SKM-1 treated with dmso at 0.1 percent for 144 hours (cell line): Measurements from ENCODE around the gene RCE1.
A peak's percentile ranks its signal among the peaks of the same experiment; 100 is the strongest.

Experiments used
- DNase-seq: peaks from one replicate; lab custom pipeline; 2025; ENCODE audit not compliant: unreplicated experiment; lab: John Stamatoyannopoulos, UW

The RCE1 gene

DNA sequence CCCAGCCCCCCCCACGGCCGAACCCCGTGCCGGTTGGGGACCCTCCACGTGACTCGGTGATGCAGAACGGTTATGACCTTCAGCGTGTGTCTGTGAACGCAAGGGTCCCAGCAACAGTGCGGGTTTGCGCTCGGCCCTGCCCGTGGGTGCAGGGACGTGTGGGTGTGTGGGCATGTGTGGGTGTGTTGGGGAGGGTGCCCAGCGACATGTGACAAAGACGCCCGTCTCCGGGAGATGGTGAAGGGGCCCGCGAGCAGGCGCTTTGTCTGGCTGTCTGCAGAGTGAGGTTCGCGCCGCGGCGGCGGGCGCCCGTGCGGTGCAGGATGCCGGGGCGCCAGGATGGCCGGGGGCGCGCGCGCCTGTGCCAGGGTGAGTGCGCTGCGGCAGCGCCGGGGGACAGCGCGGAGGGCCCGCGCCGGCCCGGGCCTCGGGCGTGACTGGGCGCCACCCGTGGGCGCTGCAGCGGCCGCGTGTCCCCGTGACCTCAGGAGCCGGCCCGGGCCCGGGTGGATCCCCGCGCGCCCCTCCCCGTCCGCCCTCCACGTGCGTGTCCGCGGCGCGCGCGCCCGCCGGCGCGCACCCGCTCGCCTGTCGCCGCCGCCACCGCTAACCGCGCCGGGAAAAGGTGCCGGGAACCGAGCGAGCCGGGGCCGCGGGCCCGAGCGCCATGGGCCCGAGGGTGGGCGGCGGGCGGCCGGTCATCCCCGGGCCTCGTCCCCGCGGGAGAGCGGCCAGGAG, 13.4 kb downstream of the RCE1 start, which contains the start of gene LRFN4:
LRFN4 (plus strand) TSS at position 569 of the 738 bp plus-strand sequence. CDS start 681 bp downstream, outside the sequence.
- DNase-seq: peak; percentile 52

DNA sequence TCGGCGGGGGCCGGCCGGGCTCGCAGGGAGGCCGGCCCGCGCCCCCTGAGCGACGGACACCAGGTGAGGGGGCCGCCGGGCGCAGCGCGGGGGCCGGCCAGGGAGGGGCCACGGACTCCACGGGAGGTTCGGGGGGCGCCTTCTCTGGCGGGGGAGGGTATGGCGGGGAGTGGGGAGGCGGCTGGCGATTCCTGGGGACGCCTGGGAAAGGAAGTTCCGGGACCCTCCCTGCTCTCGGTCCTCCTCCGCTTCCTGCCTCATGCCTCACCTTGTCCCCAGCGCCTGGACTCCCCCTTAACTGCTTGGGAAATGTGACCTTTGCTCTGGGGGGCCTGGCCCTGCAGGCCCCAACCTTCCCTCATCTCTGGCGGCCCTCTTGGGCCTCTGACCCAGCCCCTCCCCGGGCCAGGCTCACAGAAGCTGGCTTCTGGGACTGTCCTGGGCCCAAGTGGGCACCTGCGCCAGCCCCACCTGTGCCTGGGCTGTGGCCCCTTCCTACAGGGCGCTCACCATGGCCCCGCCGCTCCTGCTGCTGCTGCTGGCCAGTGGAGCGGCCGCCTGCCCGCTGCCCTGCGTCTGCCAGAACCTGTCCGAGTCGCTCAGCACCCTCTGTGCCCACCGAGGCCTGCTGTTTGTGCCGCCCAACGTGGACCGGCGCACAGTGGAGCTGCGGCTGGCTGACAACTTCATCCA, 14.1 kb downstream of the RCE1 start:
- DNase-seq: no peak

DNA sequence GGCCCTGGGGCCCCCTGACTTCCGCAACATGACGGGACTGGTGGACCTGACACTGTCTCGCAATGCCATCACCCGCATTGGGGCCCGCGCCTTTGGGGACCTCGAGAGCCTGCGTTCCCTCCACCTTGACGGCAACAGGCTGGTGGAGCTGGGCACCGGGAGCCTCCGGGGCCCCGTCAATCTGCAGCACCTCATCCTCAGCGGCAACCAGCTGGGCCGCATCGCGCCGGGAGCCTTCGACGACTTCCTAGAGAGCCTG, 14.6 kb downstream of the RCE1 start:
- DNase-seq: no peak

- DNase-seq: no peak
These were observed 15.1 kb downstream of the RCE1 start for GRCh38 chr11:66858186-66858938.

DNA sequence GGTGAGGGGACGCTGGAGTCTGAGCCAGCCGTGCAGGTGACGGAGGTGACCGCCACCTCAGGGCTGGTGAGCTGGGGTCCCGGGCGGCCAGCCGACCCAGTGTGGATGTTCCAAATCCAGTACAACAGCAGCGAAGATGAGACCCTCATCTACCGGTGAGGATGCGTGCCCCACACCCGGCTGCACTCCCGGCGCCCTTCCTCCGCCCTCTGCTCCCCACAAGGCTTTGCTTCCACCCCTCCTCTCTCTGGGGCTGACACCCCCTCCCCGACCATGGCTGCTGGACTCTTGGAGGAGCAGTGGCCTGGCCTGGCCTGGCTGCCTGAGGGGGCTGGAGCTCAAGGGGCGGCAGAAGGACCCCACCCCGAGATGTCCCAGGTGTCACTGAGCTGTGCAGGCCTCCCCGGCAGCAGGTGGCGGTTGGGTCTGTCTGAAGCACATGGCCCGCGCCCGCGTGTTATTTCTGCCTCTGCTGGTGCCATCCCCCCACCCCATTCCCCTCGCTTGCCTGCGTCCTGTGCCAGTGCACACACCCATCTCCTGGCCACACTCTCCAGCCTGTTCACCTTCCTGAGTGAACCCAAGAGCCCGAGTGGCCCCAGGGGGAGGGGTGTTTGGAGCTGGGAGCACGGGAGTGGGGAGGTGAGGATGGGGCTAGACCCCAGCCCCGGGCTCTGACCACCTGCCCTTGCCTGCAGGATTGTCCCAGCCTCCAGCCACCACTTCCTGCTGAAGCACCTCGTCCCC, 15.9 kb downstream of the RCE1 start:
- DNase-seq: no peak

DNA sequence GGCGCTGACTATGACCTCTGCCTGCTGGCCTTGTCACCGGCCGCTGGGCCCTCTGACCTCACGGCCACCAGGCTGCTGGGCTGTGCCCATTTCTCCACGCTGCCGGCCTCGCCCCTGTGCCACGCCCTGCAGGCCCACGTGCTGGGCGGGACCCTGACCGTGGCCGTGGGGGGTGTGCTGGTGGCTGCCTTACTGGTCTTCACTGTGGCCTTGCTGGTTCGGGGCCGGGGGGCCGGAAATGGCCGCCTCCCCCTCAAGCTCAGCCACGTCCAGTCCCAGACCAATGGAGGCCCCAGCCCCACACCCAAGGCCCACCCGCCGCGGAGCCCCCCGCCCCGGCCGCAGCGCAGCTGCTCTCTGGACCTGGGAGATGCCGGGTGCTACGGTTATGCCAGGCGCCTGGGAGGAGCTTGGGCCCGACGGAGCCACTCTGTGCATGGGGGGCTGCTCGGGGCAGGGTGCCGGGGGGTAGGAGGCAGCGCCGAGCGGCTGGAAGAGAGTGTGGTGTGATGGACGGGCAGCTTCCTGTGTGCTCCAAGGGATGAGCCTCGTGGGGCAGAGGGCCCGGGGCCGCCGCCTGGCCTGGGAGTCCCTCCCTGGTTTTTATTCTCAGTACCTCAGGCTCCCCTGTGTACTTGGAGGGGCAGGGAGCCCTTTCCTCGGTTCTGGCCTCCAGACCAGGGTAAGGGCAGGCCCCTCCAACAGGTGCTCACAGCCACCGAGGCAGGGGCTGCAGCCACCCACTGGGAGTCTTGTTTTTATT, 16.6 kb downstream of the RCE1 start:
- no peak for DNase-seq

DNA sequence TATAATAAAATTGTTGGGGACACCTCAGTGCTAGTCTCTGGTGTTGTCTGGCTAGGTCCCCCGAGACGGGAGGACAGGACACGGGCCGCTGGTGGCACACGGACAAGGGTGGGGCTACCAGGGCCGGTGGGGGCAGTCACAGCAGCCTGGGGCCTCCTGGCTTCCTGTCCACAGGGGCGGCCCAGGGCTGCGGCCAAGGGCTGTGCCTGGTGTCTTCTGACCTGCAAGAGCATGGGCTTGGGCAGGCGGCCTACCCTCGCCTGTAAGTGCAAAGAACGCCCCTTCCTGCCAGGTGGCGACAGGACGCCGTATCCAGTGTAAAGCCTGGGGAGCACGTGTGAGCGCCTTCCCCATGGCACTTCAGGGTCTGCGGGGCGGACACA, 17.2 kb downstream of the RCE1 start:
- no peak for DNase-seq

DNA sequence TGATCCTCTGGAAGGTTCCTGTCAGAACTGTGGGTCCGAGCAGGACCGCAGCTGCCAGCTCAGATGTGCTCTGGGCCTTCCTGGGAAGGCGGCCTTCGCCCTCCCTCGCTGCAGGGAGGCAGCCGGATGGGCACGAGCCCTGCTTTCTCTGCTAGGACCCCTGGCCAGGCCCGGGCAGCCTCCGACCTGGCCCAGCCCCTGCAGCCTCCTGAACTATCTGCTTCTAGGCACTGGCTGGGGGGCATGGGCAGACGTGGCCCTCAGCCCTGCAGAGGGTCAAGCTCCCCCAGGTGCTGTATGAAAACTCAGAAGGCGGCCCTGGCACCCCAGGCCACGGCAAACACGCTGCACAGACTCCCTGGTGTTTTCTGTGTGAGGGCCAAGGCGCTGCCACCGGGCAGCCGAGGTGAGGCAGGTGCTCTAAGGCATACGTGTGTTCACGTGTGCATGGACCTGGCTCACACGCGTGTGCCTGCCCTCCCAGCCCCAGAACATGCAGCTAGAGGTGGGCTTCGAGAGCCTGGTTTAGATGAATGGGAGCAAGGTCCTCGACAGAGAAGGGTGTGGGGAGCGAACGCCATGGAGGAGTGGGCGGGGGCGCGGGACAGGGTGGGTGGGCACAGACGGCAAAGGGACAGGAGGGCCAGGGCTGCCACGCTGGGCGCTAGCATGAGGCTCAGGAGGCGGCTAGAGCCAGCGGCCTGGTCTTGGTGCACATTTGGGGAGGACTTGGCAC, 18.0 kb downstream of the RCE1 start:
- no peak for DNase-seq

DNA sequence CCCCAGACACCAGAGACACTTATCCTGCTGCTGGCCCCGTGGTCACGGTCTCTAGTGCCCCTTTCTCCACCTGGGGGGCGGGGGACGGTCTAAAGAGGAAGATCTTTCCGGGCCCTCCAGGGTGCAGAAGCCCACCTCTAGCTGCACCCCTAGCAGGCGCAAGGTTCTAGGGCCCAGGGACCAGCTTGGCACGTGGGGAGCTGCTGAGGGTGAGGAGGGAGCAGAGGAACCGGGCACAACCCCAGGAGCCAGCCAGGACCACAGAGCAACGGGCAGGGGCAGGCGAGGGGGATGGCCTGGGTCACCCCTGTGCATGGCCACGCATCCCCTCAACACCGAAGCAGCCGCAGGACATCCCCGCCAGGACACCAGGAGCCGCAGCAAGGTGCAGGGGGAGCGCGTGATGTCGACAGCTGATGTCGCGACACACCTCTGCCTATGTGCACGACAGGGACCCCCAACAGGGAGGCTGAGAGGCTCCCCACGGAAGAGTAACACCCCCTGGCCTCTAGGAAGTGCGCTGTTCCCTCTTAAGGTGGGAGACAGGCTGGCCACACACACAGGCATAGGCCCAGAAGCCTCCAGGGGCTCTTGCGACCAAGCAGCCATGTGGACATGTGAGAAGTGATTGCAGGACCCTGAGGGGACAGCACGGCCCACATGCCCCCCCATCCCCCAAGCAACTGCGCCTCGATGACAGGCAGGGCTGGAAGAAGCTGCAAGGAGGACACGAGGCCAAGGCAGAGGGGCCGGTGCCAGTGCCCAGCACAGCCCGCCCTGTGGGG, 18.7 kb downstream of the RCE1 start:
- DNase-seq: no peak

DNA sequence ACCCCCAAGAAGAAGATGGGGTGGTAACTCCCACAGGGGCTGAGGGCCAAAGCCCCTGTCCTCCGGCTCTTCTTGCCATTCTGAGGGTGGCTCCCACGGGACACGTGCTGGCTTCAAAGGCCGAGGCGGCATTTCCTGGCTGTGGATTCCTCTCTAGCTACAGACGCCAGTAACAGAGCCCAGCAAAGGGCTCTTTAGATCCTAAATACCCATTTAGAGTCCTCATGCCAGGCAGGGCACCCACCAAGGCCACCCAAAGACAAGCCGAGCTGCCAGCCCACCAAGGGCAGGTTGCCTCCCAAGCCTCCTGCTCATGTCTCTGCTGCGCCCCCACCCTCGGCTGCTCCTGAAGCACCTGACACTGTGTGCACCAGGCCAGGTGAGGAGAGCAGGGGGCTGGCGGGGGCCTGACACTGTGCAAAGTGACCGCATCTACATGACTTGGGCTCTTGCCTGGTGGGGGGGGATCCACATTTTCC, 19.4 kb downstream of the RCE1 start:
- no peak for DNase-seq

DNA sequence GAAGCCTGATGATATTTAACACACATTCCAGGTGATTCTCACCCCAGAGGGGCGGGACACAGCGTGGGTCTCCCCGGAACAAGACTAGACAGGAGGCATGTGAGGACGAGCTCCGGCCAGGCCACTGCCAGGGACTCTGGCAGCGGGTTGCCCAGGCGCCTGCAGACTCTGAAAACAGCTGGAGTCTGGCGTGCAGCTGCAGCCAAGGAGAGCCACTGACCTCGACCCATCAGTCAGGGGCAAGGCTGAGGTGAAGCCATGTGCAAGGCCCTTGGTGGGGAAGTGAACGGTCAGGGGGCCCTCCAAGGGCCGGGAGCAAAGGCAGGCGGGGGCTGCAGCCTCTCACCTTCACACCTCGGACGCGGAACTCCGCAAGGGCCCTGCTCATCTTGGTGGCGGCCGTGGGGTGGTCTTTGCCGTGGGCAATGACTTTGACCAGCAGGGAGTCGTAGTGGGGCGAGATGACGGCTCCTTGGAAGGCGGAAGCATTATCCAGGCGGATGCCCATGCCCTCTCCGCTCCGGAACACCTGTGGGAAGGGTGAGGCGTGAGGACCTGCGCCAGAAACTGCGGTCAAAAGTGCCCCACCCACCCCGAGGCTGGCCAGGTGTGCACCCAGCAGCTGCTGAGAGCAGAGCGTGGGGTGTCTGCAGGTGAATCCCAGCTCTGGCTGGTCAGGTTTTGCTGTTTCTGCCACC, 20.3 kb downstream of the RCE1 start:
- DNase-seq: no peak

DNA sequence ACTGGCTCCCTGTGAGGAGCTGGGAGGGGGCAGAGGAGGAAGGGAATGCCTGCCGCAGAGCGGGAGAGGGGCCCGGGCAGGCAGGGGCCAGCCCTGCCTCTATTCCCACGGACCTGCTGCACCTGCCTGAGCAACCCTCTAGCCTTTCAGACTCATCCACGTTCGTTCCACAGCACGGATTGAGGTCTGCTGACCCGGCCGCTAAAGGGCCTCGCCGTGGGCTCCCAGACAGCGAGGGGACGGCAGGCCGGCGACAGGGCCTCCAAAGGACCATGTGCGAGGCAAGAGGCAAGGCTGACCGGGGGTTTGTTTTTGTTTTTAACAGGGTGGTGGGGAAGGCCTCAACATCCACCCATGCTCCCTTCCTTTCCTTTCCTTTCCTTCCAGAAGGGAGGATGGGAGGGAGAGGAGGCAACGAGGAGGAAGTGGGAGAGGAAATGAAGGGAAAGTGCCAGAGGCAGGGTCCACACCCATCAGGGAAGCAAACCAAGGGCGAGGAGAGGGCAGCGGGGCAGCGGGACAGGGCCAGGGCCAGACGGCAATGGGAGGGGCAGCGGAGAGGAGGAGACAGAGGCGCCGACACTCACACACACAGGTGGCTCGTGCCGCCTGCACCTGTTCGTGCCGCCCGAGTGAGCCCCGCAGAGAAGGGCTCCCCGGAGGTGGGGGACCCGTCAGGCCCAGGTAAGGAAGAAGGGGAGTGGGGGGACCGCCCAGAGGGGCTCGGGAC, 21.1 kb downstream of the RCE1 start:
- no peak for DNase-seq

- no peak for DNase-seq
These were observed 21.9 kb downstream of the RCE1 start for GRCh38 chr11:66864924-66865697.

DNA sequence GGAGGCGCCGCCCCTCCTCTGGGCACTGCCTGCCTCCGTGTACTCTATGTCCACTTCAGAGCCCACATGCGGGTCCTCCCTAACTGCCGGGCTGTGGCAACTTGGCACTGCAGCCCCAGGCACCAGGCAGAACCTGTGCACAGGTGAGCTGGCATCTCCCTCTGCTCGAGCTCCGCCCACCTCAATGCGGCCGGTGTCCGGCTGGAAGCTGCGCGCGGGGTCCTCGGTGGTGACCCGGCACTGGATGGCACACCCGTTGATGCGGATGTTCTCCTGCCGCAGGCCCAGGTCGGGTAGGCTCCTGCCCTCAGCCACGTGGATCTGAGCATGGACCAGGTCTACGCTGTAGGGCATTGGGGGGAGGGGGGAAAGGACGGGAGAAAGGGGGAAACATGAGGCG, 22.8 kb downstream of the RCE1 start:
- no peak for DNase-seq

DNA sequence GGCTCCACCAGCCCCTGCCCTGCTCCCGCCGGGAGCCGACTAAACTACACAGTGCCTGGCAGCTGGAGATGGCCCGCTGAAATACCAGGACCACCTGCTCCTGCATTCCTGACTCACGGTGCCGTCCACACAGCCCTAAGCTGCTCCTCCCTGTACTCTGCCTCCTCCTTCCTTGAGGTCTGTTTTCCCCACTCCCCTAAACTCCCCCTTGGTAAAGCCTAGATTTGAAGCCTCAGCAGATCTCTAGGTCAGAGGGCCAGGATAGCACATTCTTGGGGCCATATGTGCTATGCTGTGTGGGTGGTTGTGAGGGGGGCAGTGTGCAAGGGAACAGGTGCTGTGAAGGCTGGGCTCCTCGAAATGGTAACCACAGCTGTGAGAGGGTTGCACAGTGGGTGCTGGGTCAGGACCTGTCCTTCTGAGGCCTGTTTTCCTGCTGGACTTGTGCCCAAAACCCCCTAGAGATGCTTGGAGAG, 23.3 kb downstream of the RCE1 start:
- DNase-seq: no peak

- no peak for DNase-seq
These were observed 24.3 kb downstream of the RCE1 start for GRCh38 chr11:66867425-66868040.
